Central memory CD8-positive, alpha-beta T cell (primary cell): Measurements from ENCODE around the gene SELENOO.
A peak's percentile ranks its signal among the peaks of the same experiment; 100 is the strongest.

Source experiments
- ATAC-seq: fragments of 150-1000 bp; cut with Tn5 transposase; replicated peaks from 2 replicates; pipeline ENCODE4 v1.10.0; 2022; ENCODE audit warnings: mild to moderate bottlenecking, moderate FRiP score, moderate number of reproducible peaks; ENCODE audit not compliant: poor library complexity, severe bottlenecking; ENCODE audit errors: extremely low read depth
- DNase-seq, 2 donors: peaks; one replicate each; pipeline ENCODE4 v3.0.0; 2021; ENCODE audit warnings: low spot score in 2 of 2
- H3K27ac Mint-ChIP-seq: one replicate; pipeline ENCODE4 v1.8.0; 2022; ENCODE audit warnings: low read depth, mild to moderate bottlenecking, moderate library complexity, mixed read lengths
- H3K27me3 Mint-ChIP-seq: one replicate; pipeline ENCODE4 v1.8.0; 2022; ENCODE audit warnings: mixed read lengths
- H3K36me3 Mint-ChIP-seq: one replicate; pipeline ENCODE4 v1.8.0; 2022; ENCODE audit warnings: mild to moderate bottlenecking, moderate library complexity, mixed read lengths; ENCODE audit not compliant: insufficient read depth
- H3K4me1 Mint-ChIP-seq: one replicate; pipeline ENCODE4 v1.8.0; 2022; ENCODE audit warnings: mixed read lengths
- H3K4me3 Mint-ChIP-seq: one replicate; pipeline ENCODE4 v1.8.0; 2022; ENCODE audit warnings: mild to moderate bottlenecking, moderate library complexity, mixed read lengths
- H3K9me3 Mint-ChIP-seq: one replicate; pipeline ENCODE4 v1.8.0; 2022; ENCODE audit warnings: mixed read lengths

SELENOO gene

DNA sequence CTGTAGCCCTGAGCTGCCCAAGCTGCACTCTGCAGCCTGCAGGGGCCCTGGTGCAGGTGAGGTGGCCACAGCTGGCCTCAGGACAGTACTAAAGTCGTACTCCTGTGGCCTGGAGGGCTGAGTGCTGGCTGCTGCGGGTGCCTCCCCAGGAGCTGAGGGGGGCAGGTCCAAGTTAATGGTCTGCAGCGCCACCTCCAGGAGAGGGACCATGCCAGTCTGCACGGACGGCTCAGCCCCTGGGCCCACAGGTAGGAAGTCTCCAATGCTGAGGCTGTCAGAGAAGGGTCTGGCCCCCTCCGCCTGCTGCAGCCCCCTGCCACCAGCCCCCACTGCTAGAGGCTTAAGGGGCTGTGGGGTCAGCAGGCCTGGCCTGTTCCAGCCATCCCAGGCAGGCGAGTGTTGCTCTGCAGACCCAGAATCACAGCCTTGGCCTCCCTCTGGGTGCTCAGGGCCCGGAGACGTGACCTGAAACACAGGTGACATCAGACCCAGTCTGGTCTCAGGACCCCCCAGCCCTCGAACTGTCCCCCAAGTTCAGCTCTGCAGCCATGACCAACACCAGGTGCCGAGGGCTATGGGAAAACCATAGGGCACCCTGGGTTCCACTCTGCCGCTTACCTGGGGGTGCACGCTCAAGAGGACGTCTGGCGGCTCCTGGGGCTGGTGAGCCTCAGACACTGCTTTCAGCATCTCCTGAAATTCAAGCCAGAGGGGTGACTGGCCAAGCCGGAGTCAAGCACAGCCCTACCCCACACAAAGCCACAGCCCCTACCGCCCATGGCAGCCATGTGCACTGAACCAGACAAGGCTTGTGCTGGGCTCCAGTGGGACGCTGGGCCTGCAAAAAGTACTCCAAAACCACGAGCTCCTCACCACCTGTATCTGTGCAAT, 20.8 kb downstream of the SELENOO start:
- peaks cover 47% of the 10 kb centered on the region for H3K36me3 Mint-ChIP-seq
- H3K4me3 Mint-ChIP-seq: no peak overlapping the region
- no peak overlapping the region for H3K27ac Mint-ChIP-seq
- H3K9me3 Mint-ChIP-seq: no peaks in the 10 kb centered on the region
- no peaks in the 10 kb centered on the region for H3K27me3 Mint-ChIP-seq
- DNase-seq (no peak), ATAC-seq (no peak)
- peaks cover 4% of the 10 kb centered on the region for H3K4me1 Mint-ChIP-seq

DNA sequence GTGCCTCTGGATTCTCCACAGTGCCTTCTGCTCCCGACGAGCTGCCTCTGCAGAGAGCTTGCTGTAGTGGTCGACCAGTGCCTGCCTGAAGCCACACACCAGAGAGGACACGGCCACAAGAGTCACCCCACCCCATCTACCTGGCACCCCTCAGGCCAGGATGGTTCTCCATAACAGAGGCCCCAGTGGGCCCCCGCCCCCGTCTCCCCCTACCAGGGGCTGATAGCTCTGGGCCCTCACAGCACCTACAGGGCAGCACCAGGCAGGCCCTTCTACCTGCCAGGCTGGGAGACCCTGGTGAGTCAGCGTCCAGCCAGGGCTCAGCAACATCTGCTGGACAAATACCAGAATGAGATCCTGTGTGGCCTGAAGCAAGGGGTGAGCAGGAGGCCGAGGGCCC, 21.7 kb downstream of the SELENOO start:
- ATAC-seq (no peak), DNase-seq (no peak)
- Mint-ChIP-seq H3K4me3 (no peak overlapping the region), H3K27me3 (no peaks in the 10 kb centered on the region), H3K36me3 (peaks cover 44% of the 10 kb centered on the region), H3K27ac (no peak overlapping the region), H3K4me1 (peaks cover 4% of the 10 kb centered on the region), H3K9me3 (no peaks in the 10 kb centered on the region)

DNA sequence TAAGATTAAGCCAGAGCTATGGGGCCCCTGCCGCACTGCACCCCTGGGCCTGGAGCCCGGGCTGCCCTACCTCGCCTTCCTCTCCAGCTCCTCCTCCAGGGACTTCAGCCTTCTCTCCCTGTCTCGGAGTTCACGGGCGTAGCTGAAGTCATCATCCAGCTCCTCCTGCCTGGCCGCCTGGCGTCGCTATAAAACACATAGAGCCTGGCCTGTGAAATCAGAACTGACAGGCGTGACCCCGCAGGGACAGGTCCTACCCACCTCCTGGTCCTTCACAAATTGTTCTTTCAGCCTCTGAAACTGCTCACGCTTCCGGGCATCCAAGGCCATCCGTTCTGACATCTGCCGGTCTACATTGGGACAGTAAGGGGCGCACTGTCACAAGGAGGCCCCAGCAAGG, 23.3 kb downstream of the SELENOO start:
- no peaks in the 10 kb centered on the region for H3K27me3 Mint-ChIP-seq
- peaks cover 41% of the 10 kb centered on the region for H3K36me3 Mint-ChIP-seq
- ATAC-seq: no peak
- no peaks in the 10 kb centered on the region for H3K9me3 Mint-ChIP-seq
- H3K4me3 Mint-ChIP-seq: no peak overlapping the region
- peaks cover 11% of the 10 kb centered on the region for H3K4me1 Mint-ChIP-seq
- DNase-seq: no peak
- H3K27ac Mint-ChIP-seq: peak overlapping the region; percentile 60

DNA sequence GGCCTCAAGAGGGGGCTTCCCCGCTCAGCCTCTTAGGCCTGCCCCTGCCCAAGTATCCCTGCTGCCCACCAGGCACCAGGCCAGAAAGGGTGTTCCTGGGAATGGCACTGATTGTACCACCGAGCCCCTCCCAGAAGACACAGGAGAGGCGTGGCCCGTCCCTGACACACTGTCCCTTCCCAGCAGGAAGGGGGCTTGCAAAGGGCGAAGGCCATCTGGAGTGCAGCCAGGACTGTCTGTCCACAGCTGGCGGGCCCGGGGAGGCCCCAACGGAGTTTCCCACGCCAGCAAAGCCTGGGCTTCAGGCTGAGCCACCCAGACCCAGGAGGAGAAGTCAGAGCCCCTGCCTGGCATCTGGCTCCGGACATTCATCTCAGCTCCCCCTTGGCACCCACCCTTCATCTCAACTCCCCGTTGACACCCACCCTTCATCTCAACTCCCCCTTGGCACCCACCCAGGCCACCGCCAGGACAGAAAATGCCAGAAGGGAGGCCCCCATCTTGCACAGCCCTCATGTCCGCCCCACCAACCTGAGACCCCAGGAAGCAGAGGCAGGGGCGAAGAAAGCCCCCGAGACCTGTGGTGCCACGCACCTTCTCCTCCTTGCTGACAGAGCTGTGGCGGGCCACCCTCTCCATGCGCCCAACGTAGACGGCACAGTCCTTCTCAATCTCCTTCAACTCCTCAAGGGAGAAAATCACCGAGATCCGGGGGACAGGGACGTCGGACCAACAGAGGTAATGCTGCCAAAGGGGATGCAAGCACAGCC, 24.6 kb downstream of the SELENOO start:
- Mint-ChIP-seq H3K9me3 (no peaks in the 10 kb centered on the region), H3K27ac (no peak overlapping the region), H3K27me3 (no peaks in the 10 kb centered on the region), H3K4me1 (peaks cover 17% of the 10 kb centered on the region), H3K36me3 (peaks cover 42% of the 10 kb centered on the region), H3K4me3 (no peak overlapping the region)
- ATAC-seq (no peak), DNase-seq (no peak)

DNA sequence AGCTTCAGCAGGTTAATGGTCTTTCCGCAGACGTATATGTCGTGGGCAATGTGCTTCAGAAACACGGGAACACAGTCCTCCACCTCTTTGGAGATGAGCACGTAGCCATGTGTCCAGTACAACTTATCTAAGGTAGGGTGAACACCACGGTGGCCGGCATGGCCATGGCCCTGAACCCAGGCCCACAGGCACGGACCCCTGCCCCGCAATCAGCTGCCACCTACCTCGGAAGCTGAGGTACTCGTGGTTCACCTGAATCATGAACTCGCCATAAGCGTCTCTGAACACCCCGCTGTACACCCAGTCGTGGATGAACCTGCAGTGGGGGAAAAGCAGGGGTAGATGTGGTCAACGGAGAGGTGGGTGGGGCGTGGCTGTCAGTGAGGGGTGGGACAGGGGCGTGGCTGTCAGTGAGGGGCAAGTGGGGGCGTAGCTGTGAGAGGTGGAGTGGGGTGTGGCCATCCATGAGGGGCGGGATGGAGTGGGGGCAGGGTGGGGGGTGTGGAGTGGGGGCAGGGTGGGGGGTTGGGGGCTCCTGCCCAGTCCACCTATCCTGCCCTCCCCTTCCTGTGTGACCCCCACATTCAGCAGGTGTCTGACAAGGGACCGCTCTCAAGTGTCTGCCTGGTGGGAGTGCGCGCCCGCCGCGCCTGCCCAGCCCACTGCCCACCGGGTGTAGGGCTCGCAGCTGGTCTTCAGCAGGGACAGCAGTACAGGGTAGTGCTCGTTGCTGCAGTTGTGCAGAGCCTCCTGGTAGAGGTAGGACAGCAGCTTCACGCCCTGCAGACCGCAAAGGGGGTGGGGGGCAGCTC, 25.5 kb downstream of the SELENOO start:
- Mint-ChIP-seq H3K27ac (peak overlapping the region; percentile 59), H3K36me3 (peaks cover 44% of the 10 kb centered on the region)

DNA sequence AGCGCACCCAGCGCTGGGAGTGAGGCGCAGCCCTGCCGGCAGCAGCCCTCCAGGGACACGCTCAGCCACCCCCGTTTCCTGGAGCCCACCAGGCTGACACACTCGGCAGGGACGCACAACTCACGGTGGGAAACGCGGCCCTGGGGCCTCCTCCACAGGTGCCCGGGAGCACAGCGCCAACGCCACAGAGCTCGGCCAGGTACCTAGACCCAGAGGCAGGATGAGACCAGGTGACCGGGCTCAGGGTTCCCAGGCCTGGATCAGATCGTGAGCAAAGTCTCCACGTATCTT, 26.0 kb downstream of the SELENOO start:
- DNase-seq (no peak), ATAC-seq (no peak)
- peak overlapping the region; percentile 59 for H3K27ac Mint-ChIP-seq
- H3K36me3 Mint-ChIP-seq: peaks cover 47% of the 10 kb centered on the region
- peaks cover 17% of the 10 kb centered on the region for H3K4me1 Mint-ChIP-seq
- H3K27me3 Mint-ChIP-seq: no peaks in the 10 kb centered on the region
- no peak overlapping the region for H3K4me3 Mint-ChIP-seq
- H3K9me3 Mint-ChIP-seq: no peaks in the 10 kb centered on the region

More for the DNA sequence above, 25.5 kb downstream of the SELENOO start:
- DNase-seq (no peak), ATAC-seq (no peak)
- Mint-ChIP-seq H3K9me3 (no peaks in the 10 kb centered on the region), H3K4me3 (no peak overlapping the region), H3K27me3 (no peaks in the 10 kb centered on the region), H3K4me1 (peaks cover 17% of the 10 kb centered on the region)

DNA sequence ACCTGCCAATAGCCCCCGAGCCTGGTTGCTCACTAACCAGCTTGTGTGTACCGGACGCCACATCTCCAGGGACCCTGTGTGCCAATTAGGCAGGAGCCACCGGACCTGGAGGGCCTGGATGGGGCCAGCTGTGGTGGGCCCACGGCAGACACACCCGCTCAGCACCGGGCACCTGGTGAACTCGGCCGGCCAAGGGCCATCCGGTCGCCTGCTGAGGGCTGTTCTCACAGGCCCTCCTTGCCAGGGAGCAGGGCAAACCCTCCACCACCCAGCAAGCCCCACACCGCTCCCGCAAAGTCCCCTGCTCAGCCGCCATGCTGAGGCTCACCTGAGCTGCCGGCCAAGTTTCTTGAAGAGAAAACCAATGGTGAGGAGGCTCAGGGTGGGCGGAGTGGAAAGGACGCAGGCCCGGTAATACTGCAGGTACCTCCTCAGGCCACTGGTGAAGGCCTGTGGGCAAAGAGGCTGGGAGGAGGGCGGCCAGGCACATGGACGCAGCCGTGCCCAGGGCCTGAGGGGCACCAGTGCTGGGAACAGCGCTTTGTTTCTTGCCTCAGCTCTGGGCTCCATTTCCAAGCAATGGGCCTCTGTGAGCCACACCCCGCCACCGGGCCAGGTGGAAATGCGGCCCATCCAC, 26.9 kb downstream of the SELENOO start:
- no peaks in the 10 kb centered on the region for H3K9me3 Mint-ChIP-seq
- no peak for DNase-seq
- H3K4me3 Mint-ChIP-seq: no peak overlapping the region
- no peak overlapping the region for H3K27ac Mint-ChIP-seq
- H3K36me3 Mint-ChIP-seq: peaks cover 50% of the 10 kb centered on the region
- no peak for ATAC-seq
- H3K27me3 Mint-ChIP-seq: no peaks in the 10 kb centered on the region
- peaks cover 17% of the 10 kb centered on the region for H3K4me1 Mint-ChIP-seq

DNA sequence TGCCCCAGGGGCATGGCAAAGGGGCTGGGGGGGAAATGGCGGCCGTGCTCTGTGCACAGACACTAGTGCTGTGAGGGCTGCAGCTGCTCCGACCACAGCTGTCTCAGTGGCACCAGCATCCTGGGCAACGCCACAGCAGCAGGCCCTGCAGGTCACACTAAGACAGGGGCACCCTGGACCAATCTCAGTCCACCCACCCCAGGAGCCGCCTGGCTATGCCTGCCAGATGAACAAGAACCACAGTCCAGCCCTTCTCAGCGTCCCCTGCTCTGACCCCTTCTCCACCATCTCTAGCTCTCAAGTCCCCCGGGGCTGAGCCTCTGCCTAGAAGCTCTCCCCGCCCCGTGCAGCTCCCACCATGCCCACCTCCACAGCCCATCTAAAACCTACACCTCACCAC, 27.6 kb downstream of the SELENOO start:
- Mint-ChIP-seq H3K4me3 (no peak overlapping the region), H3K27me3 (no peaks in the 10 kb centered on the region), H3K4me1 (peaks cover 17% of the 10 kb centered on the region), H3K27ac (peak overlapping the region; percentile 83), H3K9me3 (no peaks in the 10 kb centered on the region), H3K36me3 (peaks cover 47% of the 10 kb centered on the region)
- DNase-seq (no peak), ATAC-seq (no peak)

DNA sequence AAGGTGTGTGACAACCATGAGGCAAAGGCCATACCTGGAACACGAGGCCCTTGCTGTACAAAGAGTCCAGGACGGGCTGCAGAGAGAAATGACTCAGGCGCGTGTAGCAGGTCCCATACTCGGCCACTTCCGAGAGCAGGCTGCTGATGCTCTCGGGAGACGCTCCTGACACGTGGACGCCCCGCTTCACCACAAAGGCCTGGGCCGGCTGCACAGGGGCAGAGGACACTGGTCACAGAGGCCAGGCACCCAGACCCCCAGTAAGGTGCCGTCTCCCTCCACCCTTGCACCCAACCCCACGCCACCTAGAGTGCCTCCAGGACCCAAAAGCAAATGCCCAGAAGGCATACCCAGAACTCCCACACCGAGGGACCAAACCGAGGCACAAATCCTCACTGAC, 28.6 kb downstream of the SELENOO start:
- Mint-ChIP-seq H3K4me3 (no peak overlapping the region), H3K27ac (no peak overlapping the region), H3K4me1 (peaks cover 20% of the 10 kb centered on the region), H3K27me3 (no peaks in the 10 kb centered on the region), H3K9me3 (no peaks in the 10 kb centered on the region), H3K36me3 (peaks cover 42% of the 10 kb centered on the region)
- DNase-seq (no peak), ATAC-seq (no peak)

DNA sequence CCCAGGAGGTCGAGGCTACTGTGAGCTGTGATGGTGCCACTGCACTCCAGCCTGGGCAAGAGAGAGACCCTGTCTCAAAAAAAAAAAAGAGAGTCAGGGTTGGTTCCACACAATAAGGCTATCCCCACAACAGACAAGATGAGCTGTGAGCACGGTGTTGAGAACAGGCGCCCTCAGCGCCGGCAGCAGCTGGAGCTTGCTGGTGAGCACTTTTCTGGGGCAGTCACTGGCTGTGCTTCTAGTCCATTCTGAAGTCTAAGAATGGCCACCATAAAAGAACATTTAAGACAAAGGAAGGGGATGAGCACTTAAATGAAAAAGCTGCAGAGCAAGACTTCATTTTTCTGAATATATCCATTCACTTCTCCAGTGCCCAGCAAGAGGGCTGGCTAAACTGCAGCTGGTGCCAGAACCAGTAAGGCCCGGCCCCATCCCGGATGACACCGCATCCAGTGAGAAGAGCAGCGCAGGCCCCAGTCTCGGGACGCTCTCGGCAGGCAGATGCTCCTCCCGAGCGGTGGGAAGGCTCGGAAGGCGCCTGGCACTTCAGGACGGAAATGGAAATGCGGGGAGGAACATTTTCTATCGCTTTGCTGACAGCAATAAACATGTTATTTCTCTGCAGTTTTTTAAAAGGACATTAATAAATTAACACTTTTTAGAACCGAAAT, 31.8 kb downstream of the SELENOO start:
- ATAC-seq (no peak), DNase-seq (no peak)
- peaks cover 37% of the 10 kb centered on the region for H3K4me1 Mint-ChIP-seq
- H3K36me3 Mint-ChIP-seq: peaks cover 40% of the 10 kb centered on the region
- H3K27ac Mint-ChIP-seq: no peak overlapping the region
- H3K27me3 Mint-ChIP-seq: no peaks in the 10 kb centered on the region
- H3K4me3 Mint-ChIP-seq: no peak overlapping the region
- H3K9me3 Mint-ChIP-seq: no peaks in the 10 kb centered on the region

DNA sequence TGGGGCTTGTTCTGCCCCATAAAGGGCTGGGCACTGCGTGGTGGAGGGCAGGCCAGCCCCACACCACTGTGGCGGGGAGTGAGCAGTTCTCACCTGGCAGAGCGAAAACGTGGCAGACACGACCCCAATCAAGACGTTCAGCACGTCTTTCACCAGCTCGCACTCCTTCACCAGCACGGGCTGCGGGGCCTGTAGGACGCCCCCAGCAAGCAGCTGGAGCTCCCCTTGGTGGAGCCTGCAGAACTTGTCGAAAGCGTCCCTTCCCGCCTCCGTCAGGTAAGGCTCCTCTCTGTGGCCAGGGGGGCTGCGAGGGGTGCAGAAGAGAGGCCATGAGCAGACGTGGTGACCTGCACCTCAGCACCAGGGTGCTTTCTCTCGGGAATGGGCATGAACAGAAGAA, 32.4 kb downstream of the SELENOO start:
- Mint-ChIP-seq H3K36me3 (peaks cover 41% of the 10 kb centered on the region), H3K4me3 (no peak overlapping the region), H3K9me3 (no peaks in the 10 kb centered on the region), H3K27ac (no peak overlapping the region), H3K4me1 (peaks cover 37% of the 10 kb centered on the region), H3K27me3 (no peaks in the 10 kb centered on the region)
- DNase-seq: no peak
- no peak for ATAC-seq
